GM23338 (cell line): ENCODE data around the gene TECR. TPM values are rescaled to one million over a fixed set of nuclear protein-coding genes. Genes with fewer than 3 reads are reported as not detected.

Source experiments
- ATAC-seq: fragments of 200-7000 bp; cut with Tn5 transposase; 3 replicates; pipeline ENCODE4 v1.9.1; 2020
- DNase-seq: peaks from one replicate; pipeline ENCODE4 v3.0.0-alpha.2; 2015; ENCODE audit warnings: low spot score
- H2AFZ ChIP-seq: fragments of 200-600 bp; sonication (generic); 2 replicates; pipeline ENCODE4 v1.8.0; 2016; ENCODE audit warnings: antibody characterized with exemption, mild to moderate bottlenecking, moderate library complexity
- H3F3A ChIP-seq: fragments of 200-600 bp; sonication (generic); replicated peaks from 2 replicates; pipeline ENCODE4 v1.8.0; 2017; ENCODE audit warnings: antibody characterized with exemption, mixed run types, low read depth
- H3K27ac ChIP-seq: fragments of 200-600 bp; sonication (generic); 2 replicates; pipeline ENCODE4 v1.6.1; 2016; ENCODE audit warnings: low read depth
- H3K27me3 ChIP-seq: fragments of 200-600 bp; sonication (generic); 2 replicates; pipeline ENCODE4 v1.8.0; 2016; ENCODE audit warnings: mild to moderate bottlenecking, mixed run types, moderate library complexity; ENCODE audit not compliant: insufficient read depth
- H3K36me3 ChIP-seq: fragments of 200-600 bp; sonication (generic); 2 replicates; pipeline ENCODE4 v1.8.0; 2016; ENCODE audit warnings: mild to moderate bottlenecking; ENCODE audit not compliant: insufficient read depth
- H3K4me1 ChIP-seq: fragments of 200-600 bp; sonication (generic); 2 replicates; pipeline ENCODE4 v1.8.0; 2016; ENCODE audit warnings: mild to moderate bottlenecking, moderate library complexity; ENCODE audit not compliant: insufficient read depth
- H3K4me2 ChIP-seq: fragments of 200-600 bp; sonication (generic); 2 replicates; pipeline ENCODE4 v1.7.1; 2017; ENCODE audit warnings: mixed run types
- H3K4me3 ChIP-seq: fragments of 200-600 bp; sonication (generic); 2 replicates; pipeline ENCODE4 v1.6.1; 2016; ENCODE audit warnings: mixed run types
- H3K79me2 ChIP-seq: fragments of 200-600 bp; sonication (generic); replicated peaks from 2 replicates; pipeline ENCODE4 v1.8.0; 2017; ENCODE audit warnings: mild to moderate bottlenecking; ENCODE audit not compliant: insufficient read depth
- H3K9me2 ChIP-seq: fragments of 200-600 bp; sonication (generic); 2 replicates; pipeline ENCODE4 v1.8.0; 2017; ENCODE audit not compliant: insufficient read depth
- H4K20me1 ChIP-seq: fragments of 200-600 bp; sonication (generic); replicated peaks from 2 replicates; pipeline ENCODE4 v1.8.0; 2017; ENCODE audit warnings: mild to moderate bottlenecking; ENCODE audit not compliant: insufficient read depth
- H3K27ac Mint-ChIP-seq: 2 replicates; pipeline ENCODE4 v1.8.0; 2020; ENCODE audit warnings: inconsistent platforms, mild to moderate bottlenecking, moderate library complexity, mixed read lengths
- H3K27me3 Mint-ChIP-seq: 3 replicates; pipeline ENCODE4 v1.8.0; 2022; ENCODE audit warnings: low read depth, mild to moderate bottlenecking, moderate library complexity, mixed read lengths, inconsistent platforms; ENCODE audit not compliant: insufficient read depth, poor library complexity
- H3K36me3 Mint-ChIP-seq: 3 replicates; pipeline ENCODE4 v1.8.0; 2021; ENCODE audit warnings: low read depth, mild to moderate bottlenecking, inconsistent platforms, moderate library complexity, mixed read lengths
- H3K4me1 Mint-ChIP-seq: 3 replicates; pipeline ENCODE4 v1.8.0; 2020; ENCODE audit warnings: mild to moderate bottlenecking, inconsistent platforms, mixed read lengths
- H3K4me3 Mint-ChIP-seq: 3 replicates; pipeline ENCODE4 v1.8.0; 2021; ENCODE audit warnings: moderate library complexity, mild to moderate bottlenecking, inconsistent platforms, mixed read lengths
- H3K9me3 Mint-ChIP-seq: 3 replicates; pipeline ENCODE4 v1.8.0; 2020; ENCODE audit warnings: moderate library complexity, mild to moderate bottlenecking, inconsistent platforms, mixed read lengths
- CREB1 ChIP-seq: fragments of 250-450 bp; sonication (Bioruptor Pico); IDR thresholded peaks from 2 replicates; pipeline ENCODE4 v1.5.0; 2020; ENCODE audit warnings: low read depth, mild to moderate bottlenecking, moderate library complexity
- CTCF ChIP-seq, 2 experiments: fragments of 200-600 bp in 1 of 2; sonication (generic) in 1 of 2; conservative IDR thresholded peaks; 2 replicates each; pipeline versions ENCODE4 v1.5.1 to v1.6.1; 2016 to 2017; ENCODE audit warnings: antibody characterized with exemption in 2 of 2, low read depth in 2 of 2, mild to moderate bottlenecking in 2 of 2, moderate library complexity in 1 of 2
- EZH2 ChIP-seq: fragments of 200-600 bp; sonication (generic); IDR thresholded peaks from one replicate; pipeline ENCODE4 v1.8.0; 2017; ENCODE audit warnings: antibody characterized with exemption, mild to moderate bottlenecking, low read depth; ENCODE audit not compliant: unreplicated experiment
- EZH2phosphoT487 ChIP-seq: fragments of 200-600 bp; sonication (generic); IDR thresholded peaks from one replicate; pipeline ENCODE4 v1.8.1; 2018; ENCODE audit warnings: antibody characterized with exemption; ENCODE audit not compliant: unreplicated experiment
- JUNB ChIP-seq: IDR thresholded peaks from one replicate; pipeline ENCODE4 v1.6.1; 2016; ENCODE audit warnings: antibody characterized with exemption; ENCODE audit not compliant: unreplicated experiment
- POLR2AphosphoS5 ChIP-seq: IDR thresholded peaks from 2 replicates; pipeline ENCODE4 v1.6.1; 2016; ENCODE audit warnings: antibody characterized with exemption, low read depth
- STAT1 ChIP-seq: IDR thresholded peaks from one replicate; pipeline ENCODE4 v1.6.1; 2016; ENCODE audit warnings: antibody characterized with exemption; ENCODE audit not compliant: unreplicated experiment
- ZNF331 ChIP-seq: fragments of 250-450 bp; sonication (Bioruptor Pico); IDR thresholded peaks from 2 replicates; pipeline ENCODE4 v1.5.0; 2020; ENCODE audit warnings: low read depth, mild to moderate bottlenecking, moderate library complexity
- ZNF462 ChIP-seq: fragments of 250-450 bp; sonication (Bioruptor Pico); IDR thresholded peaks from 2 replicates; pipeline ENCODE4 v1.5.0; 2020; ENCODE audit warnings: mild to moderate bottlenecking, moderate library complexity
- polyA plus RNA-seq: library from polyadenylated mRNA; unstranded; fragments of >200 nt; fragmentation: Nextera tagmentation; extraction: Ambion mirVana; gene quantifications from 2 replicates; pipeline ENCODE4 v1.2.1, GENCODE V29; 2016
- total RNA-seq: library from RNA; depleted of rRNA; stranded (reverse); fragments of >200 nt; shearing (Covaris generic); gene quantifications from 2 replicates; pipeline ENCODE4 v1.2.3, GENCODE V29; 2014

The TECR gene
- total and polyA plus RNA-seq, 2 experiments from 2014 or later, result 107 to 268 TPM

GRCh38 chr19:14577885-14578427 lies 48.6 kb downstream of the TECR start (continued):
- TF ChIP-seq ZNF462 (CRISPR knock-in tag) (no peak), JUNB (no peak), STAT1 (no peak), EZH2phosphoT487 (no peak), POLR2AphosphoS5 (no peak), ZNF331 (no peak), EZH2 (no peak)

DNA sequence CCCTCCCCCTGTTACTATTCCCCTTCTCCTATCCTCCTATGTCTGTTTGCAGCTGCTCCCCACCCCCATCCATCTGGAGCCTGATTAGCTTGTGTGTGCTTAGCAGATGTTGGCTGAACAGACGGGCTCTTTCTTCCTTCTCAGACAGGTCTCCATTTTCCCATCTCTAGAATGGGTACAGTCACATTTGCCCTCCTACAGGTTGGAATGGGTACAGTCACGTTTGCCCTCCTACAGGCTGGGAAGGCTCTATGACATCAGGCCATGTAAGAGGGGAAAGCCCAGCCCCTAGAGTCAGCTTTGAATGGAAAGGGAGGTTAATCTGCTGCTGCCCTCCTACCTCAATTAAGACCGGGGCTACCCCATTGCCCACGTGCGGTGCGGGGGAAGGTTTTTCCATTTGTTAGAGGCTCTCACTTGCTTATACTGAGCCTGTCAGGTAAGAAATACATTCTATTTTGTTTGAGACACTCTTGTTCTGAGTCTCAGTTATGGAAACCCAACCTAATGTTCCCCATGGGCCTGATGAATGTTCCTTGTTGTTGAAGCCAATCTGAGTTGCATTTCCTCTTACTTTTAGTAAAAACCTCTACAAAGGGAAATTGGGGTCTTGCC lies 51.3 kb downstream of the TECR start:
- H3K27me3 ChIP-seq, result no peaks in the 10 kb centered on the region
- no peak overlapping the region for H3K4me3 Mint-ChIP-seq
- no peaks in the 10 kb centered on the region for H3K9me2 ChIP-seq
- H3K27me3 Mint-ChIP-seq, result peaks cover 3% of the 10 kb centered on the region
- TF ChIP-seq CTCF (conservative IDR thresholded peaks at IDR 0.05; ENCODE audit: low read depth in 2 of 2) (peak in 1 of 2 experiments; percentile 45; a peak in 2 of 4 replicates), CREB1 (CRISPR knock-in tag) (peak; percentile 23; the same call in 1 of the 2 replicates), EZH2phosphoT487 (no peak)
- no peaks in the 10 kb centered on the region for H3K79me2 ChIP-seq
- H3K27ac ChIP-seq, result no peak overlapping the region
- DNase-seq (no peak), ATAC-seq (no peak)
- no peaks in the 10 kb centered on the region; the same call in 1 of the 2 replicates for H3K4me1 ChIP-seq
- no peaks in the 10 kb centered on the region for H3K36me3 ChIP-seq
- no peak overlapping the region; the same call in 1 of the 2 replicates for H2AFZ ChIP-seq
- no peaks in the 10 kb centered on the region for H3F3A ChIP-seq
- H3K4me3 ChIP-seq, result no peak overlapping the region
- H3K4me2 ChIP-seq, result no peak overlapping the region
- H3K4me1 Mint-ChIP-seq, result no peaks in the 10 kb centered on the region
- peaks cover 38% of the 10 kb centered on the region for H3K9me3 Mint-ChIP-seq
- no peaks in the 10 kb centered on the region for H4K20me1 ChIP-seq
- no peak overlapping the region for H3K27ac Mint-ChIP-seq
- peaks cover 4% of the 10 kb centered on the region; the same call in 1 of the 3 replicates for H3K36me3 Mint-ChIP-seq
